ENCODE results near the gene TMEM59.

TMEM59 gene

GRCh38 chr1:53981220-53981619 is 71.8 kb downstream of the TMEM59 start:
- H3K9ac ChIP-seq (ENCODE audit: low read depth, low read length): no peak overlapping the region
- H3K4me3 ChIP-seq (ENCODE audit: low read depth, low read length): no peak overlapping the region
- no peaks in the 10 kb centered on the region for H3K36me3 ChIP-seq (ENCODE audit: control insufficient read depth, insufficient read depth, low read length)
- H3K4me1 ChIP-seq (ENCODE audit: control insufficient read depth, insufficient read depth, low read length): peaks cover 12% of the 10 kb centered on the region
- no peaks in the 10 kb centered on the region for H3K27me3 ChIP-seq (ENCODE audit: control insufficient read depth, insufficient read depth, low read length)
- H3K27ac ChIP-seq (ENCODE audit: low read depth, low read length): no peak overlapping the region
- H3K9me3 ChIP-seq (ENCODE audit: control insufficient read depth, insufficient read depth, low read length): no peaks in the 10 kb centered on the region

- no peak overlapping the region for H3K9ac ChIP-seq (ENCODE audit: low read depth, low read length)
- H3K27me3 ChIP-seq (ENCODE audit: control insufficient read depth, insufficient read depth, low read length): no peaks in the 10 kb centered on the region
- no peak overlapping the region for H3K27ac ChIP-seq (ENCODE audit: low read depth, low read length)
- no peaks in the 10 kb centered on the region for H3K36me3 ChIP-seq (ENCODE audit: control insufficient read depth, insufficient read depth, low read length)
- H3K4me1 ChIP-seq (ENCODE audit: control insufficient read depth, insufficient read depth, low read length): peaks cover 12% of the 10 kb centered on the region
- no peak overlapping the region for H3K4me3 ChIP-seq (ENCODE audit: low read depth, low read length)
- no peaks in the 10 kb centered on the region for H3K9me3 ChIP-seq (ENCODE audit: control insufficient read depth, insufficient read depth, low read length)
These were observed 73.1 kb downstream of the TMEM59 start for GRCh38 chr1:53979712-53980450.
